ENCODE results near the gene PPP2R2B. TPM values are rescaled to one million over a fixed set of nuclear protein-coding genes. Genes with fewer than 3 reads are reported as not detected.

PPP2R2B gene
- total and polyA plus RNA-seq, 12 donors = 0.35 to 11.7 (median 4.7) TPM

GRCh38 chr5:146716636-146717035 lies 161.9 kb downstream of the PPP2R2B start:
- DNase-seq = no peak
- Histone ChIP-seq H3K4me1 (replicated peaks in 1 of 2) (peaks cover 0 to 14% of the 10 kb centered on the region in 2 donors), H3K36me3 (replicated peaks in 1 of 2) (no peaks in the 10 kb centered on the region), H3K27me3 (no peaks in the 10 kb centered on the region), H3K9me3 (replicated peaks in 1 of 3) (no peaks in the 10 kb centered on the region), H3K27ac (no peak overlapping the region), H3K4me3 (no peak overlapping the region)
- intact Hi-C loops (cut with DNase I) = no loop called here
- no peak for TF ChIP-seq CTCF (IDR thresholded peaks at IDR 0.05)
- no peak for TF ChIP-seq POLR2A (IDR thresholded peaks at IDR 0.05)

- Histone ChIP-seq H3K36me3 (replicated peaks in 1 of 2) (no peaks in the 10 kb centered on the region), H3K4me1 (replicated peaks in 1 of 2) (no peaks in the 10 kb centered on the region), H3K27me3 (no peaks in the 10 kb centered on the region), H3K9me3 (replicated peaks in 1 of 3) (no peaks in the 10 kb centered on the region), H3K4me3 (no peak overlapping the region), H3K27ac (no peak overlapping the region)
- DNase-seq = no peak
- TF ChIP-seq POLR2A (IDR thresholded peaks at IDR 0.05) = no peak
- TF ChIP-seq CTCF (IDR thresholded peaks at IDR 0.05) = no peak
- WGBS, 4 donors = 92 to 100% (median 97%) methylated on average over 1 of the region's 1 CpG
- intact Hi-C loops (cut with DNase I) = no loop called here
These were observed 168.2 kb downstream of the PPP2R2B start for GRCh38 chr5:146710348-146710747.

- TF ChIP-seq POLR2A (IDR thresholded peaks at IDR 0.05) (no peak), CTCF (IDR thresholded peaks at IDR 0.05) (no peak)
- H3K36me3 ChIP-seq (replicated peaks in 1 of 2) = no peaks in the 10 kb centered on the region
- H3K27me3 ChIP-seq = no peaks in the 10 kb centered on the region
- peaks cover 0 to 6% of the 10 kb centered on the region in 2 donors for H3K4me1 ChIP-seq (replicated peaks in 1 of 2)
- intact Hi-C loops (cut with DNase I) = no loop called here
- H3K4me3 ChIP-seq = no peak overlapping the region
- DNase-seq = no peak
- H3K9me3 ChIP-seq (replicated peaks in 1 of 3) = no peaks in the 10 kb centered on the region
- WGBS, 4 donors = 74 to 99% (median 90%) methylated on average over 5 to 6 of the region's 6 CpGs
- H3K27ac ChIP-seq = no peak overlapping the region
These were observed 171.2 kb downstream of the PPP2R2B start for GRCh38 chr5:146707316-146707715.

GRCh38 chr5:146706321-146706972 lies 172.1 kb downstream of the PPP2R2B start:
- TF ChIP-seq CTCF (IDR thresholded peaks at IDR 0.05) (no peak), POLR2A (IDR thresholded peaks at IDR 0.05) (no peak)
- Histone ChIP-seq H3K27ac (no peak overlapping the region), H3K4me1 (replicated peaks in 1 of 2) (peaks cover 0 to 6% of the 10 kb centered on the region in 2 donors), H3K4me3 (no peak overlapping the region), H3K9me3 (replicated peaks in 1 of 3) (no peaks in the 10 kb centered on the region), H3K36me3 (replicated peaks in 1 of 2) (no peaks in the 10 kb centered on the region), H3K27me3 (no peaks in the 10 kb centered on the region)
- 96 to 97% (median 96%) methylated on average over 24 to 32 of the region's 32 CpGs for WGBS, 4 donors
- intact Hi-C loops (cut with DNase I) = no loop called here
- no peak for DNase-seq
